Measurements from ENCODE around the gene BRPF3. TPM values are rescaled to one million over a fixed set of nuclear protein-coding genes. Genes with fewer than 3 reads are reported as not detected.

BRPF3 gene
- total and polyA plus RNA-seq, 9 of the 15 experiments (the other 6 are each of a cell fraction or from before 2014, with no cell fraction given) = 2.2 to 19.3 (median 8.0) TPM

- Histone ChIP-seq H3K4me2 (ENCODE audit: insufficient read depth, low read length) (peak overlapping the region; percentile 42), H3K4me1 (replicated peaks in 1 of 2; ENCODE audit: control insufficient read depth in 2 of 2, insufficient read depth in 2 of 2, low read length in 2 of 2) (peaks cover 5 to 27% of the 10 kb centered on the region in 2 experiments), H3K27me3 (ENCODE audit: control insufficient read depth in 2 of 2, insufficient read depth in 2 of 2, low read length in 2 of 2) (no peaks in the 10 kb centered on the region), H4K20me1 (replicated peaks; ENCODE audit: control insufficient read depth, insufficient read depth, low read length) (no peaks in the 10 kb centered on the region), H2AFZ (ENCODE audit: low read depth, low read length) (peak overlapping the region; percentile 54), H3K9ac (ENCODE audit: insufficient read depth in 1 of 2, low read depth in 2 of 2, low read length in 2 of 2) (peak overlapping the region; percentile 17 to 83), H3K9me1 (ENCODE audit: control insufficient read depth, insufficient read depth, low read length) (peaks cover 6% of the 10 kb centered on the region), H3K27ac (ENCODE audit: extremely low read depth, low read depth, low read length) (peak overlapping the region; percentile 20; the same call in 2 of the 3 replicates), H3K36me3 (ENCODE audit: control insufficient read depth, insufficient read depth, low read length) (peaks cover 35% of the 10 kb centered on the region; the same call in 2 of the 3 replicates), H3K79me2 (ENCODE audit: control insufficient read depth, insufficient read depth, low read length) (no peaks in the 10 kb centered on the region), H3K9me3 (replicated peaks; ENCODE audit: control insufficient read depth, insufficient read depth, low read depth, low read length) (no peaks in the 10 kb centered on the region), H3K4me3 (no peak overlapping the region)
- intact Hi-C loops (cut with micrococcal nuclease) = no loop called here
- POLR2A ChIA-PET = interaction anchor here (0.5 to 1.9 kb wide), 3 partner anchors 9 to 11 kb away, joined by 3 to 8 read pairs (median 4); no protein-coding TSS in a partner anchor
- peak; percentile 81 for ATAC-seq
- in situ Hi-C loops (cut with MboI) = no loop called here
- FAIRE-seq = peak; percentile 85
- CTCF ChIA-PET (ENCODE audit: low intra/inter-chr PET ratio) = no interaction called here
- no TSS peak for BruUV-seq (replicated peaks)
- WGBS (ENCODE audit: insufficient coverage, low coverage, missing lambda C conversion rate) = 6% methylated on average over 5 of the region's 5 CpGs
- DNase-seq (ENCODE audit: extremely low read depth in 1 of 4, low spot score in 3 of 4) = peak; percentile 87 to 93 (median 92)
- TF ChIP-seq ZFX (CRISPR knock-in tag; IDR thresholded peaks at IDR 0.05) (no peak), ELF2 (CRISPR knock-in tag; IDR thresholded peaks at IDR 0.05) (no peak), RBM25 (IDR thresholded peaks at IDR 0.05; ENCODE audit: low read depth, low read length, severe bottlenecking) (no peak), MCM5 (IDR thresholded peaks at IDR 0.05; ENCODE audit: low read depth) (no peak), LCOR (CRISPR knock-in tag; IDR thresholded peaks at IDR 0.05) (no peak), ZBTB26 (CRISPR knock-in tag; IDR thresholded peaks at IDR 0.05) (no peak), DPF2 (IDR thresholded peaks at IDR 0.05) (peak; percentile 86), ZNF274 (IDR thresholded peaks at IDR 0.05; ENCODE audit: borderline replicate concordance, low read depth, low read length) (no peak), E2F6 (IDR thresholded peaks at IDR 0.05; ENCODE audit: borderline replicate concordance in 1 of 2, extremely low read depth in 1 of 2, insufficient read depth in 1 of 2, insufficient read length in 1 of 2, low read depth in 1 of 2, low read length in 1 of 2, poor library complexity in 1 of 2, severe bottlenecking in 1 of 2) (peak in 1 of 2 experiments; percentile 51), ZKSCAN3 (CRISPR knock-in tag; IDR thresholded peaks at IDR 0.05) (peak; percentile 88), MAX (CRISPR knock-in tag; IDR thresholded peaks at IDR 0.05) (no peak), CHD1 (IDR thresholded peaks at IDR 0.05; ENCODE audit: low read length) (no peak), ZBTB1 (CRISPR knock-in tag; IDR thresholded peaks at IDR 0.05; ENCODE audit: borderline replicate concordance, low read depth) (no peak), ZFP1 (CRISPR knock-in tag; IDR thresholded peaks at IDR 0.05) (no peak), ZC3H4 (CRISPR knock-in tag; IDR thresholded peaks at IDR 0.05; ENCODE audit: borderline replicate concordance) (no peak), ATF7 (IDR thresholded peaks at IDR 0.05) (no peak), PHTF2 (CRISPR knock-in tag; IDR thresholded peaks at IDR 0.05) (no peak), ZNF212 (CRISPR knock-in tag; IDR thresholded peaks at IDR 0.05) (no peak), MEIS2 (IDR thresholded peaks at IDR 0.05; ENCODE audit: partially characterized antibody) (no peak), ZNF146 (CRISPR knock-in tag; IDR thresholded peaks at IDR 0.05; ENCODE audit: unreplicated experiment) (no peak), HEY1 (CRISPR knock-in tag; IDR thresholded peaks at IDR 0.05; ENCODE audit: borderline replicate concordance) (no peak), PTBP1 (IDR thresholded peaks at IDR 0.05; ENCODE audit: low read depth, low read length) (no peak), MCM2 (IDR thresholded peaks at IDR 0.05; ENCODE audit: low read depth) (no peak)
These were observed 28.4 kb downstream of the BRPF3 start for GRCh38 chr6:36224918-36225461.
